Activated CD8-positive, alpha-beta T cell treated with anti-CD3 and anti-CD28 coated beads for 36 hours (primary cell): ENCODE data around the gene NRG3. TPM values are rescaled to one million over a fixed set of nuclear protein-coding genes. Genes with fewer than 3 reads are reported as not detected.

Experiments used
- ATAC-seq: fragments of 200-7000 bp; cut with Tn5 transposase; one replicate; pipeline ENCODE4 v1.10.0; 2021; ENCODE audit warnings: mild to moderate bottlenecking, moderate library complexity
- CTCF ChIA-PET: fragments of 350-600 bp; sonication (Branson Sonifier 250); formaldehyde crosslinking; loops from one replicate; lab custom pipeline; 2021; ENCODE audit warnings: antibody characterized with exemption; lab: Charles Lee
- POLR2A ChIA-PET: fragments of 350-600 bp; sonication (Branson Sonifier 250); formaldehyde crosslinking; loops from one replicate; lab custom pipeline; 2021; ENCODE audit warnings: antibody characterized with exemption; lab: Charles Lee
- DNase-seq: peaks from one replicate; pipeline ENCODE4 v3.0.0-alpha.2; 2020
- H3K27ac Mint-ChIP-seq: one replicate; pipeline ENCODE4 v1.8.0; 2021; ENCODE audit warnings: mild to moderate bottlenecking, mixed read lengths
- H3K27me3 Mint-ChIP-seq: one replicate; pipeline ENCODE4 v1.8.0; 2021; ENCODE audit warnings: mixed read lengths
- H3K36me3 Mint-ChIP-seq: one replicate; pipeline ENCODE4 v1.8.0; 2021; ENCODE audit warnings: low read depth, mixed read lengths
- H3K4me1 Mint-ChIP-seq: one replicate; pipeline ENCODE4 v1.8.0; 2021; ENCODE audit warnings: low read depth, mixed read lengths
- H3K4me3 Mint-ChIP-seq: one replicate; pipeline ENCODE4 v1.8.0; 2021; ENCODE audit warnings: mild to moderate bottlenecking, moderate library complexity, mixed read lengths
- H3K9me3 Mint-ChIP-seq: one replicate; pipeline ENCODE4 v1.8.0; 2021; ENCODE audit warnings: mixed read lengths
- CTCF ChIP-seq: fragments of 200-600 bp; IDR thresholded peaks from one replicate; pipeline ENCODE4 v1.8.0; 2022; ENCODE audit warnings: antibody characterized with exemption, mild to moderate bottlenecking
- intact Hi-C: fragments of 100-400 bp; cut with micrococcal nuclease; formaldehyde crosslinking; loops from one replicate; pipeline ENCODE4 v1.10.0; 2022
- total RNA-seq, 2 experiments: library from RNA; stranded (reverse); gene quantifications; one replicate each; pipeline ENCODE4 v1.2.3, GENCODE V29; 2021

NRG3 gene
- total RNA-seq, 2 experiments from 2014 or later, result not detected

DNA sequence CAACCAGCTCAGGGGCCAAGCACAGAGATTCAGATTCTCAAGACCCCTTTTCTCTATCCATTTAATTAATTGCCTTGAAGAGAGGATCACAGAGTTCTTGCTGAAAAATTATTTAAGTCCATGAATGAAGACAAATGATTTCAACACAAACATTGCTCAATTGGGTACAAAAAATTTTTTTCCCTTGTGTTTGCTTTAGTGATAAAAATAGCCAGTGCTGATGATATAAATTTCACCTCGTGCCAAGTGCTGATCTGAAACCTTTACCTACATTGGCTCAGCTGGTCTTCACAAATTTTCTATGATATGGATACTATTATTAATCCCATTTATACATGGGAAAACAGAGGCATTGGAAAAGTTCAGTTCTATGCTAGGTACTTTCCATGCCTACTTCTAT, 377.1 kb downstream of the NRG3 start:
- Mint-ChIP-seq H3K27me3 (peaks cover 1% of the 10 kb centered on the region), H3K36me3 (no peaks in the 10 kb centered on the region), H3K27ac (no peak overlapping the region), H3K4me3 (no peak overlapping the region), H3K9me3 (peaks cover 2% of the 10 kb centered on the region), H3K4me1 (no peaks in the 10 kb centered on the region)
- ChIA-PET POLR2A (no interaction called here), CTCF (no interaction called here)
- DNase-seq (no peak), ATAC-seq (no peak)
- intact Hi-C loops, result no loop called here
- TF ChIP-seq CTCF, result no peak

GRCh38 chr10:82254237-82254636, 379.2 kb downstream of the NRG3 start:
- ChIA-PET POLR2A (no interaction called here), CTCF (no interaction called here)
- Mint-ChIP-seq H3K27me3 (peaks cover 1% of the 10 kb centered on the region), H3K9me3 (peaks cover 2% of the 10 kb centered on the region), H3K4me3 (no peak overlapping the region), H3K36me3 (no peaks in the 10 kb centered on the region), H3K27ac (no peak overlapping the region), H3K4me1 (no peaks in the 10 kb centered on the region)
- DNase-seq, result no peak
- intact Hi-C loops, result no loop called here
- TF ChIP-seq CTCF, result no peak
- ATAC-seq, result no peak

- no peak for DNase-seq
- Mint-ChIP-seq H3K4me1 (no peaks in the 10 kb centered on the region), H3K27ac (no peak overlapping the region), H3K9me3 (peaks cover 2% of the 10 kb centered on the region), H3K27me3 (peaks cover 1% of the 10 kb centered on the region), H3K36me3 (no peaks in the 10 kb centered on the region), H3K4me3 (no peak overlapping the region)
- ChIA-PET CTCF (no interaction called here), POLR2A (interaction anchor here (0.7 kb wide), 1 partner anchor 597 kb away, joined by 3 read pairs; no protein-coding TSS in a partner anchor)
- ATAC-seq, result no peak
- intact Hi-C loops, result no loop called here
- no peak for TF ChIP-seq CTCF
Observed at GRCh38 chr10:82256275-82256674, 381.3 kb downstream of the NRG3 start.

- DNase-seq, result no peak
- ChIA-PET POLR2A (no interaction called here), CTCF (no interaction called here)
- Mint-ChIP-seq H3K27ac (no peak overlapping the region), H3K4me1 (no peaks in the 10 kb centered on the region), H3K9me3 (peaks cover 5% of the 10 kb centered on the region), H3K36me3 (no peaks in the 10 kb centered on the region), H3K4me3 (no peak overlapping the region), H3K27me3 (no peaks in the 10 kb centered on the region)
- no peak for ATAC-seq
- intact Hi-C loops, result no loop called here
- no peak for TF ChIP-seq CTCF
Observed at GRCh38 chr10:82266438-82266837, 391.4 kb downstream of the NRG3 start.

DNA sequence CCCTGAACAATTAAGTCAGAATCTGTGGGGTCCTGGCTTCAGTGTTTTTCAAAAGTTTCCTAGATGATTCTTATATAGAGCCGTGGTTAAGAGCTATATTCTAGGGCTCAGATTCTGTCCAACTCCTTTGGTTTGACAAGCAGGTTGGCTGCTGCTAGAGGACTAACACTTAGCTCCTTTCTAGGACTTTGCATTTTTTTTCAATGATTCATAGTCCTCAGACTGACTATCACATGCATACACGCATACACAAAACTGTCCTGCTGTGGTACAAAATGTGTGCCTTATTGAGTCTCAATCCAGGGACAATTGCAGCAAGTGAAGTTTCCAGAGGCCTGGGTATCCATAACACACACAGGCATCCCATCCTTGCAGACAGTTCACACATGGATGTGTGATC, 392.0 kb downstream of the NRG3 start:
- H3K9me3 Mint-ChIP-seq, result peaks cover 5% of the 10 kb centered on the region
- no peaks in the 10 kb centered on the region for H3K4me1 Mint-ChIP-seq
- H3K27ac Mint-ChIP-seq, result no peak overlapping the region
- intact Hi-C loops, result no loop called here
- DNase-seq, result no peak
- H3K4me3 Mint-ChIP-seq, result no peak overlapping the region
- ChIA-PET POLR2A (no interaction called here), CTCF (no interaction called here)
- H3K36me3 Mint-ChIP-seq, result no peaks in the 10 kb centered on the region
- no peak for ATAC-seq
- no peak for TF ChIP-seq CTCF
- no peaks in the 10 kb centered on the region for H3K27me3 Mint-ChIP-seq
